B cell (primary cell): ENCODE results near the gene TBX1. TPM values are rescaled to one million over a fixed set of nuclear protein-coding genes. Genes with fewer than 3 reads are reported as not detected.

Experiments
- ATAC-seq: fragments of 200-7000 bp; cut with Tn5 transposase; one replicate; pipeline ENCODE4 v1.10.0; 2021; ENCODE audit warnings: low read depth, mild to moderate bottlenecking, moderate number of reproducible peaks, moderate library complexity
- CTCF ChIA-PET: fragments of 350-600 bp; sonication (Branson Sonifier 250); formaldehyde crosslinking; loops from one replicate; lab custom pipeline; 2021; ENCODE audit warnings: antibody characterized with exemption, inconsistent platforms; lab: Charles Lee
- POLR2A ChIA-PET: fragments of 350-600 bp; sonication (Branson Sonifier 250); formaldehyde crosslinking; loops from one replicate; lab custom pipeline; 2021; ENCODE audit warnings: antibody characterized with exemption; lab: Charles Lee
- DNase-seq: peaks from one replicate; pipeline ENCODE4 v3.0.0; 2013
- H2AFZ ChIP-seq: 2 replicates; pipeline ENCODE4 v1.6.1; 2012; ENCODE audit warnings: mild to moderate bottlenecking, low read depth, low read length; ENCODE audit not compliant: insufficient read depth, poor library complexity, severe bottlenecking
- H3K27ac ChIP-seq, 2 donors: 1 replicate in 1 of 2; 2 replicates in 1 of 2; pipeline ENCODE4 v1.5.1; 2012 to 2013; ENCODE audit warnings: low read length in 2 of 2, mild to moderate bottlenecking in 2 of 2, moderate library complexity in 1 of 2
- H3K27me3 ChIP-seq, 4 experiments: fragments of 200-600 bp in 1 of 4; sonication (generic) in 1 of 4; replicated peaks in 1 of 4; 1 replicate in 2 of 4; 2 replicates in 2 of 4; pipeline versions ENCODE4 v1.6.1 to v1.7.0; 2013 to 2016; ENCODE audit warnings: low read length in 3 of 4, mild to moderate bottlenecking in 2 of 4, mixed read lengths in 1 of 4, moderate library complexity in 1 of 4; ENCODE audit not compliant: insufficient read depth in 4 of 4, control insufficient read depth in 3 of 4; ENCODE audit errors: control extremely low read depth in 1 of 4
- H3K36me3 ChIP-seq, 2 experiments: replicated peaks in 1 of 2; 1 replicate in 1 of 2; 2 replicates in 1 of 2; pipeline versions ENCODE4 v1.6.1 to v1.7.1; 2013; ENCODE audit warnings: low read length in 1 of 2; ENCODE audit not compliant: insufficient read depth in 2 of 2, control insufficient read depth in 1 of 2; ENCODE audit errors: control extremely low read depth in 1 of 2, extremely low read depth in 1 of 2
- H3K4me1 ChIP-seq, 2 donors: fragments of 200-600 bp in 1 of 2; sonication (generic) in 1 of 2; 1 replicate in 1 of 2; 2 replicates in 1 of 2; pipeline versions ENCODE4 v1.5.1 to v1.6.1; 2013 to 2017; ENCODE audit warnings: low read length in 2 of 2; ENCODE audit not compliant: control insufficient read depth in 2 of 2, insufficient read depth in 2 of 2
- H3K4me2 ChIP-seq: replicated peaks from 2 replicates; pipeline ENCODE3; 2012; ENCODE audit warnings: mild to moderate bottlenecking, low read depth, low read length; ENCODE audit not compliant: poor library complexity, severe bottlenecking
- H3K4me3 ChIP-seq, 5 experiments: fragments of 200-600 bp in 1 of 5; sonication (generic) in 1 of 5; 1 replicate in 3 of 5; 2 replicates in 2 of 5; pipeline versions ENCODE4 v1.5.1 to v1.7.0; 2011 to 2016; ENCODE audit warnings: low read length in 4 of 5, mild to moderate bottlenecking in 4 of 5, low read depth in 2 of 5, control low read depth in 1 of 5, moderate library complexity in 1 of 5; ENCODE audit not compliant: insufficient read depth in 1 of 5; ENCODE audit errors: control extremely low read depth in 1 of 5, extremely low read depth in 1 of 5
- H3K79me2 ChIP-seq: fragments of 200-600 bp; sonication (generic); one replicate; pipeline ENCODE4 v1.6.0; 2016; ENCODE audit warnings: low read length; ENCODE audit not compliant: control insufficient read depth, insufficient read depth
- H3K9ac ChIP-seq: fragments of 200-600 bp; sonication (generic); 2 replicates; pipeline ENCODE4 v1.6.1; 2017; ENCODE audit warnings: mild to moderate bottlenecking, low read length, moderate library complexity
- H3K9me3 ChIP-seq, 3 donors: one replicate each; pipeline versions ENCODE4 v1.6.1 to v1.7.1; 2013; ENCODE audit warnings: low read length in 2 of 3; ENCODE audit not compliant: control insufficient read depth in 2 of 3, insufficient read depth in 1 of 3; ENCODE audit errors: control extremely low read depth in 1 of 3
- H4K20me1 ChIP-seq: 2 replicates; pipeline ENCODE4 v1.6.0; 2012; ENCODE audit warnings: mild to moderate bottlenecking, low read length; ENCODE audit not compliant: insufficient read depth, control insufficient read depth, poor library complexity, severe bottlenecking
- H3K27ac Mint-ChIP-seq: one replicate; pipeline ENCODE4 v1.8.0; 2021; ENCODE audit warnings: mixed read lengths
- H3K27me3 Mint-ChIP-seq: one replicate; pipeline ENCODE4 v1.8.0; 2021; ENCODE audit warnings: mixed read lengths
- H3K4me1 Mint-ChIP-seq: one replicate; pipeline ENCODE4 v1.8.0; 2021; ENCODE audit warnings: mixed read lengths
- H3K4me3 Mint-ChIP-seq: one replicate; pipeline ENCODE4 v1.8.0; 2021; ENCODE audit warnings: mixed read lengths
- H3K9me3 Mint-ChIP-seq: one replicate; pipeline ENCODE4 v1.8.0; 2022; ENCODE audit warnings: mixed read lengths; ENCODE audit not compliant: insufficient read depth
- CTCF ChIP-seq: fragments of 200-600 bp; IDR thresholded peaks from one replicate; pipeline ENCODE4 v1.8.0; 2022; ENCODE audit warnings: antibody characterized with exemption, mild to moderate bottlenecking
- EZH2 ChIP-seq: IDR thresholded peaks from 2 replicates; pipeline ENCODE4 v1.6.1; 2012; ENCODE audit warnings: borderline replicate concordance, low read depth, mild to moderate bottlenecking, moderate library complexity, low read length; ENCODE audit not compliant: insufficient read depth, poor library complexity, severe bottlenecking
- WGBS: methylation state at CpG from one replicate; pipeline ENCODE4 v1.1.5; 2013; ENCODE audit warnings: missing lambda C conversion rate; ENCODE audit not compliant: insufficient coverage; 5-methylcytosine and 5-hydroxymethylcytosine counted together
- intact Hi-C: fragments of 100-400 bp; cut with micrococcal nuclease; formaldehyde crosslinking; loops from one replicate; pipeline ENCODE4 v1.10.0; 2022
- polyA plus RNA-seq: library from polyadenylated mRNA; depleted of rRNA; stranded (reverse); fragments of >200 nt; gene quantifications from 2 replicates; pipeline ENCODE4 v1.2.3, GENCODE V29; 2012
- total RNA-seq, 2 donors: library from RNA; stranded (reverse); fragments of 120-200 nt in 1 of 2; gene quantifications; 1 replicate in 1 of 2; 2 replicates in 1 of 2; pipeline versions ENCODE4 v1.2.3 to v1.2.4, GENCODE V29; 2013 to 2022

TBX1 gene
- total and polyA plus RNA-seq, 2 donors (not counting 1 experiment from before 2014, with no cell fraction given): not detected

GRCh38 chr22:19766511-19767426, 6.2 kb downstream of the TBX1 start:
- peak overlapping the region in 3 of 5 experiments; percentile 6 to 52 (median 25) for H3K4me3 ChIP-seq
- H3K9ac ChIP-seq: peak overlapping the region; percentile 35
- H2AFZ ChIP-seq: peak overlapping the region; percentile 46

More at GRCh38 chr22:19766511-19767426, 6.2 kb downstream of the TBX1 start:
- Histone ChIP-seq H3K27me3 (peaks cover 0 to 88% (median 50%) of the 10 kb centered on the region in 4 experiments), H3K79me2 (no peaks in the 10 kb centered on the region), H3K36me3 (no peaks in the 10 kb centered on the region), H4K20me1 (no peaks in the 10 kb centered on the region), H3K4me1 (peaks cover 16 to 27% of the 10 kb centered on the region in 2 donors), H3K27ac (no peak overlapping the region), H3K4me2 (peak overlapping the region; percentile 83), H3K9me3 (peaks cover 0 to 35% (median 0%) of the 10 kb centered on the region in 3 donors)
- intact Hi-C loops: no loop called here
- DNase-seq (peak; percentile 69), ATAC-seq (peak; percentile 50)
- TF ChIP-seq CTCF (peak; percentile 39), EZH2 (peak; percentile 89)
- Mint-ChIP-seq H3K27ac (no peak overlapping the region), H3K4me3 (peak overlapping the region; percentile 47), H3K27me3 (peaks cover 61% of the 10 kb centered on the region), H3K4me1 (peaks cover 26% of the 10 kb centered on the region), H3K9me3 (no peaks in the 10 kb centered on the region)
- CTCF ChIA-PET: no interaction called here
- WGBS: 2% methylated on average over 103 of the region's 103 CpGs
- POLR2A ChIA-PET: no interaction called here
